Hippocampal formation (tissue), 2 donors: ENCODE data around the gene RASAL2.
"Not testable (repeated sequence)": the region's sequence is repeated elsewhere in the genome, so short reads cannot be mapped to it uniquely, and the experiment has no call there.

Experiments
- DNase-seq, 2 donors: peaks; one replicate each; lab custom pipeline; 2025; lab: John Stamatoyannopoulos, UW

Gene RASAL2

GRCh38 chr1:178492341-178492740 is 398.4 kb downstream of the RASAL2 start:
- DNase-seq, result no peak

- no peak for DNase-seq
Measured at GRCh38 chr1:178493301-178493741, 399.4 kb downstream of the RASAL2 start.

GRCh38 chr1:178494569-178494971 is 400.7 kb downstream of the RASAL2 start:
- DNase-seq, result no peak

GRCh38 chr1:178495158-178495557 is 401.3 kb downstream of the RASAL2 start:
- no peak for DNase-seq

GRCh38 chr1:178495741-178496409 is 402.0 kb downstream of the RASAL2 start:
- no peak for DNase-seq

- DNase-seq, result no peak
Measured at GRCh38 chr1:178496410-178497135, 402.7 kb downstream of the RASAL2 start, which contains the start of gene CLEC20A. Gene CLEC20A, minus strand, starts transcription at chr1:178496964. Its CDS starts 25 bp downstream, at chr1:178496939.

GRCh38 chr1:178497903-178498478 is 404.1 kb downstream of the RASAL2 start:
- DNase-seq, result no peak

- no peak for DNase-seq
Measured at GRCh38 chr1:178498896-178499675, 405.2 kb downstream of the RASAL2 start.

- no peak for DNase-seq
Measured at GRCh38 chr1:178500091-178500770, 406.3 kb downstream of the RASAL2 start.

- DNase-seq, result no peak
Measured at GRCh38 chr1:178500936-178501554, 407.1 kb downstream of the RASAL2 start.

- peak in 1 of 2 donors; percentile 48 for DNase-seq
Measured at GRCh38 chr1:178501705-178502329, 407.9 kb downstream of the RASAL2 start.

GRCh38 chr1:178502330-178502714 is 408.4 kb downstream of the RASAL2 start:
- no peak for DNase-seq

GRCh38 chr1:178502856-178503255 is 409.0 kb downstream of the RASAL2 start:
- no peak for DNase-seq

- not testable (repeated sequence) for DNase-seq
Measured at GRCh38 chr1:178503316-178503715, 409.4 kb downstream of the RASAL2 start.

GRCh38 chr1:178503849-178504248 is 409.9 kb downstream of the RASAL2 start:
- DNase-seq, result no peak

- DNase-seq, result no peak
Measured at GRCh38 chr1:178504286-178504685, 410.4 kb downstream of the RASAL2 start.

- no peak for DNase-seq
Measured at GRCh38 chr1:178506177-178506576, 412.3 kb downstream of the RASAL2 start.

- no peak for DNase-seq
Measured at GRCh38 chr1:178506669-178507068, 412.8 kb downstream of the RASAL2 start.

GRCh38 chr1:178509414-178510007 is 415.6 kb downstream of the RASAL2 start:
- DNase-seq, result no peak

GRCh38 chr1:178510155-178510554 is 416.3 kb downstream of the RASAL2 start:
- DNase-seq, result no peak
